GM12878 (cell line): ENCODE data around the gene ROCK2. TPM values are rescaled to one million over a fixed set of nuclear protein-coding genes. Genes with fewer than 3 reads are reported as not detected.

ENCODE experiments used
- ATAC-seq: fragments of 200-7000 bp; cut with Tn5 transposase; 3 replicates; pipeline ENCODE4 v1.9.1; 2020; ENCODE audit warnings: mild to moderate bottlenecking, moderate library complexity
- BruUV-seq: library from RNA; stranded (reverse); fragments of 400-500 nt; replicated peaks from 2 replicates; lab custom pipeline; 2021; lab: Mats Ljungman, UMichigan
- CTCF ChIA-PET: fragments of 300-600 bp; sonication (Branson Sonifier 250); formaldehyde crosslinking; extraction: SDS; loops from one replicate; lab custom pipeline; 2021; ENCODE audit warnings: inconsistent platforms; lab: Yijun Ruan, JAX
- POLR2A ChIA-PET: fragments of 350-600 bp; formaldehyde crosslinking; extraction: SDS; loops from one replicate; lab custom pipeline; 2021; ENCODE audit warnings: inconsistent platforms; lab: Charles Lee
- RAD21 ChIA-PET: fragments of 300-600 bp; sonication (Branson Sonifier 250); formaldehyde crosslinking; loops from one replicate; lab custom pipeline; 2023; ENCODE audit warnings: antibody characterized with exemption; ENCODE audit not compliant: unreplicated experiment; lab: Charles Lee
- SMC1A ChIA-PET: fragments of 300-600 bp; sonication (Branson Sonifier 250); formaldehyde crosslinking; loops from one replicate; lab custom pipeline; 2023; ENCODE audit not compliant: unreplicated experiment, uncharacterized antibody; lab: Charles Lee
- DNase-seq: peaks from one replicate; pipeline ENCODE4 v3.0.0-alpha.2; 2011; ENCODE audit warnings: low read depth, low spot score
- FAIRE-seq: peaks from 3 replicates; lab custom pipeline; 2011; peaks lifted over from hg19 to GRCh38; lab: Jason Lieb, UNC
- H2AFZ ChIP-seq: 2 replicates; pipeline ENCODE4 v1.6.0; 2011; ENCODE audit warnings: low read depth, low read length, control low read depth; ENCODE audit not compliant: control insufficient read depth
- H3K27ac ChIP-seq: 2 replicates; pipeline ENCODE4 v1.5.1; 2011; ENCODE audit warnings: control low read depth; ENCODE audit not compliant: control insufficient read depth, insufficient read depth
- H3K27me3 ChIP-seq, 2 experiments: replicated peaks in 1 of 2; 2 replicates each; pipeline versions ENCODE4 v1.6.0 to v1.6.1; 2011; ENCODE audit warnings: low read length in 1 of 2; ENCODE audit not compliant: control insufficient read depth in 2 of 2, insufficient read depth in 2 of 2
- H3K36me3 ChIP-seq, 2 experiments: 2 replicates each; pipeline ENCODE4 v1.5.1; 2011; ENCODE audit warnings: low read length in 1 of 2; ENCODE audit not compliant: control insufficient read depth in 2 of 2, insufficient read depth in 2 of 2
- H3K4me1 ChIP-seq: 2 replicates; pipeline ENCODE4 v1.6.1; 2011; ENCODE audit warnings: mild to moderate bottlenecking, low read length, moderate library complexity, mixed read lengths; ENCODE audit not compliant: control insufficient read depth, insufficient read depth
- H3K4me2 ChIP-seq: 2 replicates; pipeline ENCODE4 v1.6.0; 2011; ENCODE audit warnings: control low read depth; ENCODE audit not compliant: control insufficient read depth, insufficient read depth
- H3K4me3 ChIP-seq: fragments of 200-600 bp; sonication (generic); 2 replicates; pipeline ENCODE4 v1.5.1; 2016
- H3K79me2 ChIP-seq: 2 replicates; pipeline ENCODE4 v1.6.0; 2011; ENCODE audit warnings: low read length; ENCODE audit not compliant: control insufficient read depth, insufficient read depth
- H3K9ac ChIP-seq: 2 replicates; pipeline ENCODE4 v1.8.0; 2011; ENCODE audit warnings: low read length, control low read depth, mixed read lengths; ENCODE audit not compliant: control insufficient read depth, insufficient read depth
- H3K9me3 ChIP-seq: replicated peaks from 3 replicates; pipeline ENCODE4 v1.5.1; 2011; ENCODE audit warnings: mild to moderate bottlenecking, low read length; ENCODE audit not compliant: control insufficient read depth, insufficient read depth
- H4K20me1 ChIP-seq: 2 replicates; pipeline ENCODE4 v1.6.0; 2011; ENCODE audit not compliant: control insufficient read depth, insufficient read depth
- E4F1 ChIP-seq: fragments of 450-650 bp; IDR thresholded peaks from 2 replicates; pipeline ENCODE4 v1.6.1; 2018; ENCODE audit warnings: borderline replicate concordance, mild to moderate bottlenecking; ENCODE audit not compliant: partially characterized antibody
- IKZF2 ChIP-seq, 2 experiments: fragments of 450-650 bp; IDR thresholded peaks; 2 replicates each; pipeline ENCODE4 v1.6.1; 2017; ENCODE audit warnings: mild to moderate bottlenecking in 2 of 2, moderate library complexity in 2 of 2
- MEF2B ChIP-seq: fragments of 450-650 bp; IDR thresholded peaks from 2 replicates; pipeline ENCODE4 v1.6.1; 2018; ENCODE audit warnings: mild to moderate bottlenecking, moderate library complexity; ENCODE audit not compliant: partially characterized antibody, poor library complexity, severe bottlenecking
- MYB ChIP-seq: fragments of 150-350 bp; IDR thresholded peaks from 2 replicates; pipeline ENCODE4 v1.6.1; 2014; ENCODE audit warnings: mild to moderate bottlenecking, low read depth, low read length, borderline replicate concordance
- MYC ChIP-seq: IDR thresholded peaks from 2 replicates; pipeline ENCODE4 v1.6.1; 2011; ENCODE audit warnings: mild to moderate bottlenecking, low read length, moderate library complexity, inconsistent platforms; ENCODE audit not compliant: insufficient read depth, insufficient replicate concordance, insufficient read length, severe bottlenecking
- NRF1 ChIP-seq: conservative IDR thresholded peaks from 2 replicates; pipeline ENCODE4 v1.6.1; 2011; ENCODE audit warnings: mild to moderate bottlenecking, low read depth, low read length, improper control_type of control experiment
- POLR2A ChIP-seq: IDR thresholded peaks from 2 replicates; pipeline ENCODE4 v1.6.1; 2011; ENCODE audit warnings: low read depth, mild to moderate bottlenecking, low read length
- POLR2AphosphoS2 ChIP-seq: IDR thresholded peaks from 2 replicates; pipeline ENCODE4 v1.6.1; 2011; ENCODE audit warnings: low read depth, mild to moderate bottlenecking, low read length, improper control_type of control experiment, moderate library complexity
- RAD21 ChIP-seq: IDR thresholded peaks from 2 replicates; pipeline ENCODE4 v1.6.1; 2011; ENCODE audit warnings: mild to moderate bottlenecking, low read depth, low read length, moderate library complexity; ENCODE audit not compliant: insufficient read depth
- RAD51 ChIP-seq: fragments of 450-650 bp; IDR thresholded peaks from 2 replicates; pipeline ENCODE4 v1.6.1; 2016; ENCODE audit warnings: moderate library complexity, mild to moderate bottlenecking, inconsistent platforms
- TCF7 ChIP-seq: IDR thresholded peaks from 2 replicates; pipeline ENCODE4 v1.6.1; 2014; ENCODE audit warnings: antibody characterized with exemption, borderline replicate concordance
- WGBS: methylation state at CpG from one replicate; pipeline ENCODE4 v1.1.6; 2016; ENCODE audit warnings: low lambda C conversion rate; ENCODE audit not compliant: insufficient replicate concordance, insufficient coverage; ENCODE audit errors: missing lambda C conversion rate; 5-methylcytosine and 5-hydroxymethylcytosine counted together
- in situ Hi-C: fragments of 300-500 bp; cut with MboI; formaldehyde crosslinking; loops from 9 replicates; pipeline ENCODE4 v1.14.3; 2018; ENCODE audit warnings: mixed read lengths
- intact Hi-C: fragments of 100-400 bp; cut with micrococcal nuclease; formaldehyde crosslinking; loops from one replicate; pipeline ENCODE4 v1.14.2; 2022; ENCODE audit not compliant: unreplicated experiment
- polyA plus RNA-seq, 11 experiments: library from polyadenylated mRNA; depleted of rRNA in 4 of 11; unstranded in 6 of 11; stranded (reverse) in 5 of 11; fragments of >200 nt; fragmentation: Nextera tagmentation in 4 of 11; fragmentation: Illumina TruSeq in 1 of 11; extraction: Ambion mirVana in 4 of 11; extraction: Trizol in 1 of 11; gene quantifications; 1 replicate in 1 of 11; 2 replicates in 10 of 11; pipeline versions ENCODE4 v1.2.1 to v1.2.3, GENCODE V29; 2011 to 2016; ENCODE audit warnings: inconsistent platforms in 2 of 11, missing spikeins in 2 of 11, low read depth in 1 of 11
- total RNA-seq, 4 experiments: library from RNA; depleted of rRNA in 3 of 4; stranded (reverse); fragments of >200 nt in 3 of 4; fragmentation: Illumina TruSeq in 1 of 4; extraction: Trizol in 1 of 4; gene quantifications; 2 replicates each; pipeline versions ENCODE4 v1.2.1 to v1.2.3, GENCODE V29; 2013 to 2021
- TF ChIP-seq, protein P1 (sequence below): IDR thresholded peaks from 2 replicates; pipeline ENCODE4 v1.6.1; 2011; ENCODE audit warnings: borderline replicate concordance, low read depth, mild to moderate bottlenecking, moderate library complexity, mixed read lengths, low read length; ENCODE audit not compliant: insufficient read depth; ENCODE audit errors: extremely low read length
- TF ChIP-seq, protein P2 (sequence below): IDR thresholded peaks from 2 replicates; pipeline ENCODE4 v1.6.1; 2011; ENCODE audit warnings: low read depth, mild to moderate bottlenecking, low read length, moderate library complexity, borderline replicate concordance; ENCODE audit errors: extremely low read depth

The ROCK2 gene
- total and polyA plus RNA-seq, 10 of the 15 experiments (the other 5 are each of a cell fraction or from before 2014, with no cell fraction given) = 4.6 to 22.1 (median 8.3) TPM

- intact Hi-C loops (no loop called here), in situ Hi-C loops (no loop called here)
- H3K9me3 ChIP-seq = no peaks in the 10 kb centered on the region
- H4K20me1 ChIP-seq = no peaks in the 10 kb centered on the region
- H3K27me3 ChIP-seq = no peaks in the 10 kb centered on the region
- FAIRE-seq (no peak), ATAC-seq (no peak), DNase-seq (no peak)
- BruUV-seq = no TSS peak
- POLR2A ChIA-PET = no interaction called here
- no peaks in the 10 kb centered on the region for H3K79me2 ChIP-seq
- RAD21 ChIA-PET = no interaction called here
- no peak overlapping the region for H3K27ac ChIP-seq
- H3K4me2 ChIP-seq = no peak overlapping the region
- no peak for TF ChIP-seq IKZF2 (IDR thresholded peaks at IDR 0.05)
- TF ChIP-seq E4F1 = no peak
- no peak for TF ChIP-seq NRF1
- TF ChIP-seq, protein P1, sequence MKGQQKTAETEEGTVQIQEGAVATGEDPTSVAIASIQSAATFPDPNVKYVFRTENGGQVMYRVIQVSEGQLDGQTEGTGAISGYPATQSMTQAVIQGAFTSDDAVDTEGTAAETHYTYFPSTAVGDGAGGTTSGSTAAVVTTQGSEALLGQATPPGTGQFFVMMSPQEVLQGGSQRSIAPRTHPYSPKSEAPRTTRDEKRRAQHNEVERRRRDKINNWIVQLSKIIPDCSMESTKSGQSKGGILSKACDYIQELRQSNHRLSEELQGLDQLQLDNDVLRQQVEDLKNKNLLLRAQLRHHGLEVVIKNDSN = no peak
- TF ChIP-seq TCF7 = no peak
- no peak for TF ChIP-seq MYB
- no peak for TF ChIP-seq MEF2B
- no peak for TF ChIP-seq RAD21
- no peak for TF ChIP-seq POLR2A
- TF ChIP-seq POLR2AphosphoS2 = no peak
- no peak for TF ChIP-seq MYC
- no peak for TF ChIP-seq RAD51
- TF ChIP-seq, protein P2, sequence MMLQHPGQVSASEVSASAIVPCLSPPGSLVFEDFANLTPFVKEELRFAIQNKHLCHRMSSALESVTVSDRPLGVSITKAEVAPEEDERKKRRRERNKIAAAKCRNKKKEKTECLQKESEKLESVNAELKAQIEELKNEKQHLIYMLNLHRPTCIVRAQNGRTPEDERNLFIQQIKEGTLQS = no peak
- no peaks in the 10 kb centered on the region for H3K36me3 ChIP-seq
- H2AFZ ChIP-seq = no peak overlapping the region
- WGBS = 74% methylated on average over 9 of the region's 9 CpGs
- SMC1A ChIA-PET = interaction anchor here (1.4 kb wide), 1 partner anchor 18 kb away, joined by 5 read pairs; no protein-coding TSS in a partner anchor
- CTCF ChIA-PET = interaction anchor here (0.6 to 1.0 kb wide), 2 partner anchors 35 to 71 kb away, joined by 3 to 5 read pairs; a partner anchor contains a TSS
- H3K9ac ChIP-seq = no peak overlapping the region
- no peak overlapping the region for H3K4me3 ChIP-seq
- H3K4me1 ChIP-seq = no peaks in the 10 kb centered on the region
Observed at GRCh38 chr2:11168488-11168887, 175.9 kb downstream of the ROCK2 start.
